SK-N-MC (cell line): Measurements from ENCODE around the gene HDAC4.

ENCODE experiments used
- EZH2 ChIP-seq: fragments of 200-600 bp; sonication (generic); IDR thresholded peaks from one replicate; pipeline ENCODE4 v1.6.1; 2017; ENCODE audit warnings: antibody characterized with exemption
- FOXP2 ChIP-seq: optimal IDR thresholded peaks from 2 replicates; pipeline ENCODE3; 2011; ENCODE audit warnings: mild to moderate bottlenecking, moderate library complexity; ENCODE audit not compliant: insufficient read depth; ENCODE audit errors: extremely low read length, control extremely low read depth
- POLR2AphosphoS5 ChIP-seq: IDR thresholded peaks from 2 replicates; pipeline ENCODE4 v1.6.1; 2012; ENCODE audit warnings: mild to moderate bottlenecking, low read depth, low read length, borderline replicate concordance

DNA sequence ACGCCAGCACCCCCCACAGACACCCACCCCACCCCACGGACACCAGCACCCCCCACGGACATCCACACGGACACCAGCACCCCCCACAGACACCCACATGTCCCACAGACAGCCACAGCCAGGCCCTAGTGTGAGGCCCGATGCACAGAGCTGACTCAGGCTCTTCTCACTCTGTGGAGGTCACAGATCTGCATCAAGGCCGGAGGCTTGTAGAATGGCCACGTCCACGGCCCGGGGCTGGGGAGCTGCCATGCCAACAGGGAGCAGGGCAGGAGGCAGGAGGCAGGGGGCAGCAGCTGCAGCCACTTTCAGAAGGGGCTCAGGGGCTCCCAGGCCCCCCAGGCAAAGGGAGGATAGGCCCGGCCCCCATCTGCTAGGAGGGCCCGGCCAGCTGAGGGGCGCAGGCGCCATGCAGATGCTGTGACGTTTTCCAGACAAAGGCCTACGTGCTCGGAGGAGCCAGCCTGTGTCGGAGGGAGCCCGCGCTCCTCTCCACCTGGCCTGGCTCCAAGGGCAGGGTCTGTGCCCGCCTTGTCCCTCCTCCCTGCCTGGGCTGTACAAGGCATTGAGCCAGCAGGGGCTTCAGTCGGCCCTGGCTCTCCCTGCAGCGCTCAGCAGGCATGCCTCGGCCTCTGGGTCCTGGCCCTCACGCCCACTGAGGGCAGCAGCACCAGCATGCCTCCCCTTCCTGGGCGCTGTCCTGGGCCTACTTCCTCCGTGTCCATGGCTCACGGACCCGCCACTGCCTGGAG lies 304.0 kb downstream of the HDAC4 start:
- no peak for TF ChIP-seq EZH2
- no peak for TF ChIP-seq POLR2AphosphoS5
- no peak for TF ChIP-seq FOXP2
